Mesothelial cell of epicardium (in vitro differentiated cells): Measurements from ENCODE around the gene LNP1. TPM values are rescaled to one million over a fixed set of nuclear protein-coding genes. Genes with fewer than 3 reads are reported as not detected.

Experiments used
- DNase-seq, 2 experiments: peaks; one replicate each; pipeline ENCODE4 v3.0.0; 2021; ENCODE audit warnings: low spot score in 2 of 2; ENCODE audit not compliant: unreplicated experiment in 2 of 2
- H3K27ac Mint-ChIP-seq: 2 replicates; pipeline ENCODE4 v1.8.0; 2021; ENCODE audit warnings: mixed read lengths
- H3K27me3 Mint-ChIP-seq: 2 replicates; pipeline ENCODE4 v1.8.0; 2021; ENCODE audit warnings: low read depth, mixed read lengths
- H3K36me3 Mint-ChIP-seq: 2 replicates; pipeline ENCODE4 v1.8.0; 2021; ENCODE audit warnings: mixed read lengths
- H3K4me1 Mint-ChIP-seq: 2 replicates; pipeline ENCODE4 v1.8.0; 2021; ENCODE audit warnings: mixed read lengths
- H3K4me3 Mint-ChIP-seq: 2 replicates; pipeline ENCODE4 v1.8.0; 2021; ENCODE audit warnings: mild to moderate bottlenecking, moderate library complexity, mixed read lengths
- H3K9me3 Mint-ChIP-seq: 2 replicates; pipeline ENCODE4 v1.8.0; 2021; ENCODE audit warnings: mixed read lengths
- total RNA-seq: library from RNA; stranded (reverse); gene quantifications from 3 replicates; pipeline ENCODE4 v1.2.1, GENCODE V29; 2021
- TF ChIP-seq, protein P1 (sequence below): fragments of 200-600 bp; sonication (generic); IDR thresholded peaks from one replicate; pipeline ENCODE4 v1.5.0; 2021; ENCODE audit warnings: antibody characterized with exemption; ENCODE audit not compliant: unreplicated experiment

The LNP1 gene
- total RNA-seq, 1 donor from 2014 or later = 4.3 TPM

GRCh38 chr3:100458814-100459213, 57.5 kb downstream of the LNP1 start:
- Mint-ChIP-seq H3K27ac (no peak overlapping the region), H3K36me3 (no peaks in the 10 kb centered on the region), H3K27me3 (peaks cover 8% of the 10 kb centered on the region), H3K4me1 (no peaks in the 10 kb centered on the region), H3K4me3 (no peak overlapping the region), H3K9me3 (no peaks in the 10 kb centered on the region)
- TF ChIP-seq, protein P1, sequence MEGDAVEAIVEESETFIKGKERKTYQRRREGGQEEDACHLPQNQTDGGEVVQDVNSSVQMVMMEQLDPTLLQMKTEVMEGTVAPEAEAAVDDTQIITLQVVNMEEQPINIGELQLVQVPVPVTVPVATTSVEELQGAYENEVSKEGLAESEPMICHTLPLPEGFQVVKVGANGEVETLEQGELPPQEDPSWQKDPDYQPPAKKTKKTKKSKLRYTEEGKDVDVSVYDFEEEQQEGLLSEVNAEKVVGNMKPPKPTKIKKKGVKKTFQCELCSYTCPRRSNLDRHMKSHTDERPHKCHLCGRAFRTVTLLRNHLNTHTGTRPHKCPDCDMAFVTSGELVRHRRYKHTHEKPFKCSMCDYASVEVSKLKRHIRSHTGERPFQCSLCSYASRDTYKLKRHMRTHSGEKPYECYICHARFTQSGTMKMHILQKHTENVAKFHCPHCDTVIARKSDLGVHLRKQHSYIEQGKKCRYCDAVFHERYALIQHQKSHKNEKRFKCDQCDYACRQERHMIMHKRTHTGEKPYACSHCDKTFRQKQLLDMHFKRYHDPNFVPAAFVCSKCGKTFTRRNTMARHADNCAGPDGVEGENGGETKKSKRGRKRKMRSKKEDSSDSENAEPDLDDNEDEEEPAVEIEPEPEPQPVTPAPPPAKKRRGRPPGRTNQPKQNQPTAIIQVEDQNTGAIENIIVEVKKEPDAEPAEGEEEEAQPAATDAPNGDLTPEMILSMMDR = no peak
- DNase-seq = no peak

- Mint-ChIP-seq H3K27ac (no peak overlapping the region), H3K36me3 (no peaks in the 10 kb centered on the region), H3K4me1 (no peaks in the 10 kb centered on the region), H3K27me3 (peaks cover 8% of the 10 kb centered on the region), H3K9me3 (no peaks in the 10 kb centered on the region), H3K4me3 (no peak overlapping the region)
- TF ChIP-seq, protein P1 = peak; percentile 66
- DNase-seq = no peak
These were observed 61.7 kb downstream of the LNP1 start for GRCh38 chr3:100463002-100463401.

- H3K4me1 Mint-ChIP-seq = no peaks in the 10 kb centered on the region
- TF ChIP-seq, protein P1 = no peak
- no peak for DNase-seq
- peaks cover 2% of the 10 kb centered on the region for H3K9me3 Mint-ChIP-seq
- H3K36me3 Mint-ChIP-seq = no peaks in the 10 kb centered on the region
- H3K27ac Mint-ChIP-seq = no peak overlapping the region
- peaks cover 8% of the 10 kb centered on the region for H3K27me3 Mint-ChIP-seq
- no peak overlapping the region for H3K4me3 Mint-ChIP-seq
These were observed 62.4 kb downstream of the LNP1 start for GRCh38 chr3:100463646-100464155.

DNA sequence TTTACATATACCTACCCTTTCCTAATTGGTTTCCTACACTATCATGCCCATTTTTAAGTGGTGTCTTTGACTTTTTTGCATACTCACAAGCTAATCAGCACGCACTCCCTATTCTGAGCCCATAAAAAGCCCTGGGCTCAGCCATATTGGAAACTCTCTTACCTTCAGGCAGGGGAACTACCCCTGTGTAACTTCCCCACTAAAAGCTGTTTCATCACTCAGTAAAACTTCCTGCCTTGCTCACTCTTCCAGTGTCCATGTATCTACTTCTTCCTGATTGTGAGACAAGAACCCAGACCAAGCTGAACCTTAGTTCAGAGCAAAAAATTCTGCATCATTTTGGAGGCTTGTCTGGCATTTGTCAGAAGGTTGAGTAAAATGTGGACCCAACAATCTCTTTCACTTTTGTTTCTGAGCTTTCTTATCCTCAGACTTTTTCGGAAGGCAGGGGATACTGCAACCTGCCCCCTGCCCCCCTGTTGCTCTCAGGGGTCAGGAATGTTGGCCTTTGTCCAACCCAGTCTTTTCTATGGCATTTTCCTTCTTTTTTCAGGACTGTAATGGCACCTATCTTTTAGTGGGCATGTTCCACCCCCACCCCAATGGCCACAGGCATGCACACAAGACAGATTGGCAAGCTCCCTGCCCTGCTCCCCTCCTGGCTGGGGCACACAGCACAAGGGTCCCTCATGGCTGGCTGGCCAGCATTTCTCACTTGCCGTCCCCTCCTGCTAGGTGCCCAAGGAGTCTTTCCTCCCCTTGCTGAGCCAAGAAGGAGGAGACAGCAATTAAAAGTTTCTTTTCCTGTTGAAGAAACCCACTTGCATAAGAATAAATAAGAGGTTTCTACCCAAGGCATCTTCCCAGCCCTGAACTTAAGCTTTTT, 64.8 kb downstream of the LNP1 start:
- Mint-ChIP-seq H3K4me1 (no peaks in the 10 kb centered on the region), H3K9me3 (peaks cover 23% of the 10 kb centered on the region), H3K27me3 (peaks cover 5% of the 10 kb centered on the region), H3K36me3 (peaks cover 6% of the 10 kb centered on the region), H3K27ac (no peak overlapping the region), H3K4me3 (no peak overlapping the region)
- no peak for DNase-seq
- TF ChIP-seq, protein P1 = no peak

DNA sequence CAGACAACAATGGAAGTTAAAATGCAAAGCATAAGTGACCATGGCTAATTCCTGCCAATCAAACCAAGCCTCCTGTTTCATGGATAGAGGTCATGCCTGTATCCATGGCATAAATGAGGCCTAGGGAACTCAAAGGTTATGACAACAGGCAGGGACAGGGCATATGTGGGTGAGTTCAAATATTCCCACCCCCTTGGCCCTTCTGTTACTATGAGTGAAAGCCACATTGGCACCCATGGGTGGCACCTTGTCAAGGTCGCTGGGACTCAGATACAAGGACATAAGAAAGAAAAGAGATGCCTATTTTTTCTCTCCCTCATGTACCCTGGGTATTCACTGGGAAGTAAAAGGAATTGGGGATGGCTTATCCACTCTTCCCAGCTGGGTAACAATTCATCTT, 65.8 kb downstream of the LNP1 start:
- Mint-ChIP-seq H3K27me3 (no peaks in the 10 kb centered on the region), H3K4me1 (no peaks in the 10 kb centered on the region), H3K9me3 (peaks cover 29% of the 10 kb centered on the region), H3K27ac (no peak overlapping the region), H3K4me3 (no peak overlapping the region), H3K36me3 (peaks cover 6% of the 10 kb centered on the region)
- TF ChIP-seq, protein P1 = no peak
- no peak for DNase-seq
